Measurements from ENCODE around the gene MGST3.
"Not testable (repeated sequence)": the region's sequence is repeated elsewhere in the genome, so short reads cannot be mapped to it uniquely, and the experiment has no call there.

MGST3 gene

GRCh38 chr1:165629848-165630628 lies 996 bp upstream of the MGST3 start:
- DNase-seq: no peak

- DNase-seq: peak; percentile 80
Observed at GRCh38 chr1:165631342-165632151, 513 bp downstream of the MGST3 start.

- no peak for DNase-seq
Observed at GRCh38 chr1:165632152-165632469, 1.1 kb downstream of the MGST3 start.

- DNase-seq: no peak
Observed at GRCh38 chr1:165632491-165632890, 1.5 kb downstream of the MGST3 start.

- no peak for DNase-seq
Observed at GRCh38 chr1:165633614-165634013, 2.6 kb downstream of the MGST3 start.

GRCh38 chr1:165634154-165634921 lies 3.3 kb downstream of the MGST3 start:
- DNase-seq: no peak

GRCh38 chr1:165635329-165635728 lies 4.3 kb downstream of the MGST3 start:
- DNase-seq: no peak

- no peak for DNase-seq
Observed at GRCh38 chr1:165635823-165636222, 4.8 kb downstream of the MGST3 start.

GRCh38 chr1:165637427-165637826 lies 6.4 kb downstream of the MGST3 start:
- DNase-seq: no peak

- DNase-seq: not testable (repeated sequence)
Observed at GRCh38 chr1:165638211-165638610, 7.2 kb downstream of the MGST3 start.

- no peak for DNase-seq
Observed at GRCh38 chr1:165639821-165640623, 9.0 kb downstream of the MGST3 start.

- no peak for DNase-seq
Observed at GRCh38 chr1:165641231-165641987, 10.4 kb downstream of the MGST3 start.

- DNase-seq: no peak
Observed at GRCh38 chr1:165644064-165644735, 13.2 kb downstream of the MGST3 start.

- DNase-seq: peak; percentile 90
Observed at GRCh38 chr1:165645654-165646366, 14.8 kb downstream of the MGST3 start.

- DNase-seq: no peak
Observed at GRCh38 chr1:165647517-165647916, 16.5 kb downstream of the MGST3 start.

- no peak for DNase-seq
Observed at GRCh38 chr1:165647970-165648369, 16.9 kb downstream of the MGST3 start.

- no peak for DNase-seq
Observed at GRCh38 chr1:165648919-165649572, 18.0 kb downstream of the MGST3 start.

GRCh38 chr1:165650981-165651625 lies 20.1 kb downstream of the MGST3 start:
- DNase-seq: no peak

- DNase-seq: not testable (repeated sequence)
Observed at GRCh38 chr1:165658766-165659580, 27.9 kb downstream of the MGST3 start.
